Gastroesophageal sphincter (tissue), 4 donors: ENCODE results near the gene ATP5MC2. TPM values are rescaled to one million over a fixed set of nuclear protein-coding genes. Genes with fewer than 3 reads are reported as not detected.

Source experiments
- ATAC-seq: fragments of 150-250 bp; one replicate; pipeline ENCODE4 v1.9.1; 2016; ENCODE audit warnings: mild to moderate bottlenecking, moderate library complexity
- H3K27ac ChIP-seq, 4 donors: fragments of 200-600 bp; sonication (generic) in 3 of 4; 1 replicate in 3 of 4; 2 replicates in 1 of 4; pipeline ENCODE4 v1.5.1; 2016 to 2019
- H3K27me3 ChIP-seq: fragments of 200-600 bp; sonication (generic); one replicate; pipeline ENCODE4 v1.5.1; 2019
- H3K36me3 ChIP-seq, 2 donors: fragments of 200-600 bp; sonication (generic); one replicate each; pipeline ENCODE4 v1.5.1; 2019; ENCODE audit warnings: control low read depth in 1 of 2
- H3K4me1 ChIP-seq, 3 donors: fragments of 200-600 bp; sonication (generic); 1 replicate in 2 of 3; 2 replicates in 1 of 3; pipeline ENCODE4 v1.5.1; 2016 to 2019; ENCODE audit warnings: control low read depth in 2 of 3
- H3K4me3 ChIP-seq, 2 donors: fragments of 200-600 bp; sonication (generic); one replicate each; pipeline ENCODE4 v1.5.1; 2019; ENCODE audit warnings: mild to moderate bottlenecking in 1 of 2, moderate library complexity in 1 of 2
- H3K9me3 ChIP-seq, 3 donors: fragments of 200-600 bp; sonication (generic); one replicate each; pipeline ENCODE4 v1.5.1; 2017 to 2019; ENCODE audit warnings: control low read depth in 2 of 3
- CTCF ChIP-seq, 4 experiments: fragments of 200-600 bp in 2 of 4; fragments of 450-650 bp in 2 of 4; sonication (generic) in 1 of 4; IDR thresholded peaks; one replicate each; pipeline ENCODE4 v1.5.1; 2017 to 2019; ENCODE audit warnings: antibody characterized with exemption in 4 of 4, mild to moderate bottlenecking in 2 of 4, moderate library complexity in 2 of 4
- EP300 ChIP-seq: sonication (generic); formaldehyde crosslinking; IDR thresholded peaks from one replicate; pipeline ENCODE4 v1.6.1; 2017; ENCODE audit warnings: antibody characterized with exemption, mild to moderate bottlenecking
- POLR2A ChIP-seq, 2 donors: fragments of 450-650 bp; IDR thresholded peaks; one replicate each; pipeline ENCODE4 v1.6.1; 2017; ENCODE audit warnings: antibody characterized with exemption in 2 of 2, mild to moderate bottlenecking in 2 of 2, moderate library complexity in 1 of 2
- POLR2AphosphoS5 ChIP-seq: sonication (generic); formaldehyde crosslinking; IDR thresholded peaks from one replicate; pipeline ENCODE4 v1.6.1; 2017; ENCODE audit warnings: antibody characterized with exemption
- WGBS, 2 donors: methylation state at CpG; one replicate each; pipeline ENCODE4 v1.1.5; 2018; ENCODE audit warnings: low coverage in 1 of 2; 5-methylcytosine and 5-hydroxymethylcytosine counted together
- total RNA-seq, 4 donors: library from RNA; depleted of rRNA; stranded (reverse); fragments of >200 nt; gene quantifications; one replicate each; pipeline ENCODE4 v1.1.0, GENCODE V29; 2016

ATP5MC2 gene
- total RNA-seq, 4 donors from 2014 or later: 197 to 324 (median 245) TPM

GRCh38 chr12:53695152-53696145 lies 19.6 kb upstream of the ATP5MC2 start:
- TF ChIP-seq POLR2AphosphoS5 (no peak), EP300 (no peak), CTCF (IDR thresholded peaks at IDR 0.05) (peak in 1 of 4 experiments; percentile 17), POLR2A (IDR thresholded peaks at IDR 0.05) (no peak)
- Histone ChIP-seq H3K4me1 (peaks cover 0 to 24% (median 9%) of the 10 kb centered on the region in 3 donors), H3K27me3 (peaks cover 96% of the 10 kb centered on the region), H3K9me3 (no peaks in the 10 kb centered on the region), H3K4me3 (peak overlapping the region in 1 of 2 donors; percentile 36), H3K36me3 (no peaks in the 10 kb centered on the region), H3K27ac (no peak overlapping the region)
- peak; percentile 32 for ATAC-seq
- WGBS, 2 donors: 20 to 33% methylated on average over 4 to 34 of the region's 57 CpGs

GRCh38 chr12:53694756-53695151 lies 18.9 kb upstream of the ATP5MC2 start:
- Histone ChIP-seq H3K27me3 (peaks cover 89% of the 10 kb centered on the region), H3K27ac (no peak overlapping the region), H3K4me1 (peaks cover 0 to 24% (median 9%) of the 10 kb centered on the region in 3 donors), H3K9me3 (no peaks in the 10 kb centered on the region), H3K36me3 (no peaks in the 10 kb centered on the region), H3K4me3 (peak overlapping the region in 1 of 2 donors; percentile 36)
- 62% methylated on average over 16 of the region's 16 CpGs; no CpG with 5 or more reads in 1 of the 2 donors for WGBS, 2 donors
- TF ChIP-seq POLR2A (IDR thresholded peaks at IDR 0.05): no peak
- no peak for TF ChIP-seq CTCF (IDR thresholded peaks at IDR 0.05)
- no peak for TF ChIP-seq POLR2AphosphoS5
- no peak for TF ChIP-seq EP300
- ATAC-seq: no peak

GRCh38 chr12:53688134-53688533 lies 12.3 kb upstream of the ATP5MC2 start:
- ATAC-seq: no peak
- Histone ChIP-seq H3K4me1 (no peaks in the 10 kb centered on the region), H3K36me3 (no peaks in the 10 kb centered on the region), H3K27ac (no peak overlapping the region), H3K9me3 (no peaks in the 10 kb centered on the region), H3K4me3 (no peak overlapping the region), H3K27me3 (peaks cover 23% of the 10 kb centered on the region)
- no peak for TF ChIP-seq POLR2AphosphoS5
- TF ChIP-seq CTCF (IDR thresholded peaks at IDR 0.05): no peak
- no peak for TF ChIP-seq POLR2A (IDR thresholded peaks at IDR 0.05)
- no peak for TF ChIP-seq EP300
- WGBS, 2 donors: 89% methylated on average over 4 of the region's 4 CpGs; no CpG with 5 or more reads in 1 of the 2 donors

- H3K4me3 ChIP-seq: no peak overlapping the region
- no peak for ATAC-seq
- H3K27me3 ChIP-seq: peaks cover 7% of the 10 kb centered on the region
- 51 to 77% methylated on average over 2 to 3 of the region's 3 CpGs for WGBS, 2 donors
- no peaks in the 10 kb centered on the region for H3K36me3 ChIP-seq
- H3K9me3 ChIP-seq: no peaks in the 10 kb centered on the region
- H3K4me1 ChIP-seq: no peaks in the 10 kb centered on the region
- H3K27ac ChIP-seq: no peak overlapping the region
- TF ChIP-seq CTCF (IDR thresholded peaks at IDR 0.05) (no peak), POLR2AphosphoS5 (no peak), POLR2A (IDR thresholded peaks at IDR 0.05) (no peak), EP300 (no peak)
These were observed 10.6 kb upstream of the ATP5MC2 start for GRCh38 chr12:53686436-53686835.
